Measurements from ENCODE around the gene DNAJB12.

DNA sequence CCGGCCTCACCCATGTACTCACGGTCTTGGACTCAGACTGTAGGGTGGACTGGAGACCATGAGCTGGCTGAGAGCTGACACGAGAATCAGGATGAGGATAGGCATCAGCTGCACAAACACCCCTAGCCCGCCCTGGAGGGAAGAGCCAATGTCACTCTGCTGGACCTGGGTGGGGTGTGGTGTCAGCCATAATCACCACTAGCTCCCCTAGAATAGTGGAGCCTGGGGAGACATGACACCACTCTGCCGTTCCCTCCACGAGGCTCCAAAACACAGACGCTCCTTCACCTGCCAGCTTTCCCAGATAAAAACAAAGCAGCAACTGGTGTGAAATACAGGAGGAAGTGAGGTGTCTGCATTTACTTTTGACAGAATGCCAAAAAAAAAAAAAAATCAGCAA lies 16.5 kb downstream of the DNAJB12 start:
- no peak for TF ChIP-seq ZNF274 (IDR thresholded peaks at IDR 0.05; ENCODE audit: low read depth, low read length)
- TF ChIP-seq SUZ12 (IDR thresholded peaks at IDR 0.05; ENCODE audit: extremely low read depth, insufficient read depth, insufficient read length), result no peak
